Ishikawa (cell line): Measurements from ENCODE around the gene KPNA2.
A peak's percentile ranks its signal among the peaks of the same experiment; 100 is the strongest.

Source experiments
- CEBPB ChIP-seq: IDR thresholded peaks from 2 replicates; pipeline ENCODE4 v1.6.1; 2012
- CREB1 ChIP-seq: IDR thresholded peaks from 2 replicates; pipeline ENCODE4 v1.6.1; 2012; ENCODE audit warnings: low read depth
- EGR1 ChIP-seq: IDR thresholded peaks from 2 replicates; pipeline ENCODE4 v1.6.1; 2012
- EP300 ChIP-seq: IDR thresholded peaks from 2 replicates; pipeline ENCODE4 v1.6.1; 2012; ENCODE audit warnings: borderline replicate concordance
- FOXM1 ChIP-seq: IDR thresholded peaks from 2 replicates; pipeline ENCODE4 v1.6.1; 2012; ENCODE audit warnings: low read depth, borderline replicate concordance
- NFIC ChIP-seq: IDR thresholded peaks from 2 replicates; pipeline ENCODE4 v1.6.1; 2012
- RAD21 ChIP-seq: IDR thresholded peaks from 2 replicates; pipeline ENCODE4 v1.6.1; 2012; ENCODE audit warnings: low read depth
- TAF1 ChIP-seq: IDR thresholded peaks from 2 replicates; pipeline ENCODE4 v1.6.1; 2012; ENCODE audit warnings: low read depth, mild to moderate bottlenecking
- TCF12 ChIP-seq: IDR thresholded peaks from 2 replicates; pipeline ENCODE4 v1.6.1; 2012; ENCODE audit warnings: low read depth
- TEAD4 ChIP-seq: IDR thresholded peaks from 2 replicates; pipeline ENCODE4 v1.6.1; 2012
- YY1 ChIP-seq: IDR thresholded peaks from 2 replicates; pipeline ENCODE4 v1.6.1; 2012; ENCODE audit warnings: low read depth
- ZBTB7A ChIP-seq: IDR thresholded peaks from 2 replicates; pipeline ENCODE4 v1.6.1; 2012; ENCODE audit warnings: low read depth
- TF ChIP-seq, protein P1 (sequence below): IDR thresholded peaks from 2 replicates; pipeline ENCODE4 v1.6.1; 2012
- TF ChIP-seq, protein P2 (sequence below): IDR thresholded peaks from 2 replicates; pipeline ENCODE4 v1.6.1; 2012; ENCODE audit warnings: low read depth, mild to moderate bottlenecking
- TF ChIP-seq, protein P3 (sequence below): IDR thresholded peaks from 2 replicates; pipeline ENCODE4 v1.6.1; 2012

Gene KPNA2

DNA sequence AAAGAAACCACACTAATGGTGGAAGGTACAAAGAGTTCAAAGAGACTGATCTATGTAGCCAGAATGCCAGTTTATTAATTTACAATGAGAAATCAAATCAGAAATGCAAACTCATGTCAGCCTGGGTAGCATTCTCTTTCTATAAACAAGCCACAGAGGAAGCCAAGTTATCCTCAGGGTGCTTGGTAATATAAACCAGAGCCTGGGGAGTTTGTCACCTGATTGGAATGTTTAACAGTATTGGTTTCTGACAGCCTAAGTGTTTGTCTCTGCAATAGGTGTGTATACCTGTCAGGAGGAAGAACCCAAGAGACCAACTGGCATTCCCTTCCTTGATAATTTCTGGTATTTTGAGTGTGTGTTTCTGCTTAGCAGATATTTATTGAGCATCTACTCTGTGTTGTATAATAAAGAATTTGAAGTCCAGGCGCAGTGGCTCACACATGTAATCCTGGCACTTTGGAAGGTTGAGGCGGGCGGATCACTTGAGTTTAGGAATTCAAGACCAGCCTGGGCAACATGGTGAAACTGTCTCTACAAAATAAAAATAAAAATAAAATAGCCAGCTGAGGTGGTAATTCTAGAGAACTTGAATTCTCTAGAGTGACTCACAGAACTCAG, 36.1 kb upstream of the KPNA2 start:
- 0 out of 2 replicates have a peak, but pooled peaks have one; percentile 11 for TF ChIP-seq NFIC
- TF ChIP-seq, protein P1, sequence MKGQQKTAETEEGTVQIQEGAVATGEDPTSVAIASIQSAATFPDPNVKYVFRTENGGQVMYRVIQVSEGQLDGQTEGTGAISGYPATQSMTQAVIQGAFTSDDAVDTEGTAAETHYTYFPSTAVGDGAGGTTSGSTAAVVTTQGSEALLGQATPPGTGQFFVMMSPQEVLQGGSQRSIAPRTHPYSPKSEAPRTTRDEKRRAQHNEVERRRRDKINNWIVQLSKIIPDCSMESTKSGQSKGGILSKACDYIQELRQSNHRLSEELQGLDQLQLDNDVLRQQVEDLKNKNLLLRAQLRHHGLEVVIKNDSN = no peak
- peak; percentile 11; the same call in 1 of the 2 replicates for TF ChIP-seq TEAD4

DNA sequence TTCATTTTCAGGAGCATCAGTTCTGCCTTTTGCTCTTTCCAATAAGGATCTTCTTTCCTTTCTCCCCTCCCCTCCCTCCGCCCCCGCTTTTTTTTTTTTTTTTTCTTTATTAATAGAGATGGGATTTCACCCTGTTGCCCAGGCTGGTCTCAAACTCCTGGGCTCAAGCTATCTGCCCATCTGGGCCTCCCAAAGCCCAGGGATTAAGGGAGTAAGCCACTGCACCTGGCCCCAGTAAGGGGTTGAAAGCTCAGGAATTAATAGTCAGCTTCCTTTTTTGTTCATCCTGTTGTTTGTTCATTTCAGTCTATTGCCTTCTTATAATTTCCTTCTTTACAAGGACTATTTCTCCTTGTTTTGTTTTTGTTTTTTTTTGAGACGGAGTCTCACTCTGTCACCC, 31.3 kb upstream of the KPNA2 start:
- no peak for TF ChIP-seq RAD21
- TF ChIP-seq NFIC = no peak
- no peak for TF ChIP-seq TEAD4
- TF ChIP-seq CREB1 = no peak
- no peak for TF ChIP-seq ZBTB7A
- no peak for TF ChIP-seq CEBPB
- TF ChIP-seq, protein P2, sequence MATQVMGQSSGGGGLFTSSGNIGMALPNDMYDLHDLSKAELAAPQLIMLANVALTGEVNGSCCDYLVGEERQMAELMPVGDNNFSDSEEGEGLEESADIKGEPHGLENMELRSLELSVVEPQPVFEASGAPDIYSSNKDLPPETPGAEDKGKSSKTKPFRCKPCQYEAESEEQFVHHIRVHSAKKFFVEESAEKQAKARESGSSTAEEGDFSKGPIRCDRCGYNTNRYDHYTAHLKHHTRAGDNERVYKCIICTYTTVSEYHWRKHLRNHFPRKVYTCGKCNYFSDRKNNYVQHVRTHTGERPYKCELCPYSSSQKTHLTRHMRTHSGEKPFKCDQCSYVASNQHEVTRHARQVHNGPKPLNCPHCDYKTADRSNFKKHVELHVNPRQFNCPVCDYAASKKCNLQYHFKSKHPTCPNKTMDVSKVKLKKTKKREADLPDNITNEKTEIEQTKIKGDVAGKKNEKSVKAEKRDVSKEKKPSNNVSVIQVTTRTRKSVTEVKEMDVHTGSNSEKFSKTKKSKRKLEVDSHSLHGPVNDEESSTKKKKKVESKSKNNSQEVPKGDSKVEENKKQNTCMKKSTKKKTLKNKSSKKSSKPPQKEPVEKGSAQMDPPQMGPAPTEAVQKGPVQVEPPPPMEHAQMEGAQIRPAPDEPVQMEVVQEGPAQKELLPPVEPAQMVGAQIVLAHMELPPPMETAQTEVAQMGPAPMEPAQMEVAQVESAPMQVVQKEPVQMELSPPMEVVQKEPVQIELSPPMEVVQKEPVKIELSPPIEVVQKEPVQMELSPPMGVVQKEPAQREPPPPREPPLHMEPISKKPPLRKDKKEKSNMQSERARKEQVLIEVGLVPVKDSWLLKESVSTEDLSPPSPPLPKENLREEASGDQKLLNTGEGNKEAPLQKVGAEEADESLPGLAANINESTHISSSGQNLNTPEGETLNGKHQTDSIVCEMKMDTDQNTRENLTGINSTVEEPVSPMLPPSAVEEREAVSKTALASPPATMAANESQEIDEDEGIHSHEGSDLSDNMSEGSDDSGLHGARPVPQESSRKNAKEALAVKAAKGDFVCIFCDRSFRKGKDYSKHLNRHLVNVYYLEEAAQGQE = no peak

DNA sequence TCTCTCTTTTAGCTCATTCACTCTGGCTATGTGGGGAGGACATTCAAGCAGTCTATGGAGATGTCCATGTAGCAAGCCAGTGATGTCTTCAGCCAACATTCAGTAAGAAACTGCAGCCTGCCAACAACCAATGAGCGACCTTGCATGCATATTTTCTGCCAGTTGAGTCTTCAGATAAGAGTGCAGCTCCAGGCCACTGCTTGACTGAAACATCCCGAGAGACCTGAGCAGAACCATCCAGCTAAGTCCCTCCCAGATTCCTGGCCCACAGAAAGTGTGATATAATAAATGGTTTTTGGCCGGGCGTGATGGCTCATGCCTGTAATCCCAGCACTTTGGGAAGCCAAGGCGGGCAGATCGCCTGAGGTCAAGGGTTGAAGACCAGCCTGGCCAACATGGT, 28.7 kb upstream of the KPNA2 start:
- TF ChIP-seq RAD21 (no peak), TEAD4 (no peak)

DNA sequence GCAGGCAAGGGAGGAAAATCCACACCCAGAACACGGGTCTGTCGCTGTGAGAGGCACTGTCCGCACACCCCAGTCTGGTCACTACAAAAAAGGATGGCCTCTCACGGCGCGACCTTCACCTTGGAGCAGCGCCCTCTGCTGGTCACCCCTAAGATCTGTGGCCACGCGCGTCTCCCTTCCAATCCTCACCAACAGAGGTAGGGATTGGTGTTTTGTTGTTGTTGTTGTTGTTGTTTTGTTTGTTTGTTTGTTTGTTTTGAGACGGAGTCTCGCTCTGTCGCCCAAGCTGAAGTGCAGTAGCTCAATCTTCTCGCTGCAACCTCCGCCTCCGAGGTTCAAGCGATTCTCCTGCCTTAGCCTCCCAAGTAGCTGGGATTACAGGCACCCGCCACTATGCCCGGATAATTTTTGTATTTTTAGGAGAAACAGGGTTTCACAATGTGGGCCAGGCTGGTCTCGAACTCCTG, 24.3 kb upstream of the KPNA2 start:
- TF ChIP-seq ZBTB7A = no peak
- peak; percentile 35; the same call in 1 of the 2 replicates for TF ChIP-seq RAD21

DNA sequence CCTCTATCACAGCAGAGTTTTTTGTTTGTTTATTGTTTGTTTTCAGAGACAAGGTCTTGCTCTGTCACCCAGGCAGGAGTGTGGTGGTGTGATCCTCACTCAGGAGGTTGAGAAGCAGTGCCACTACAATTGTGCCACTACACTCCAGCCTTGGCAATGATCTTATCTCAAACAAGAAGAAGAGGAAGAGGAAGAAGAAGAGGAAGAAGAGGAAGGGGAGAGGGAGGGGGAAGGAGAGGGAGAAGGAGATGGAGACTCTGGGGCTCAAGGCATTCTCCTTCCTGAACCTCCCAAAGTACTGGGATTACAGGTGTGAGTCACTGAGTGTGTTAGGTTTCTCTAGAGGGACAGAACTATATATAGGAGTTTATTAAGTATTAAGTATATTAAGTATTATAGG, 22.1 kb upstream of the KPNA2 start:
- TF ChIP-seq NFIC (no peak), TEAD4 (no peak), CREB1 (no peak), CEBPB (no peak), FOXM1 (no peak), TAF1 (no peak), EGR1 (no peak), YY1 (no peak), TCF12 (no peak), RAD21 (no peak), EP300 (no peak), ZBTB7A (no peak)
- TF ChIP-seq, protein P1 = no peak
- TF ChIP-seq, protein P2 = no peak
- TF ChIP-seq, protein P3, sequence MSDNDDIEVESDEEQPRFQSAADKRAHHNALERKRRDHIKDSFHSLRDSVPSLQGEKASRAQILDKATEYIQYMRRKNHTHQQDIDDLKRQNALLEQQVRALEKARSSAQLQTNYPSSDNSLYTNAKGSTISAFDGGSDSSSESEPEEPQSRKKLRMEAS = no peak

DNA sequence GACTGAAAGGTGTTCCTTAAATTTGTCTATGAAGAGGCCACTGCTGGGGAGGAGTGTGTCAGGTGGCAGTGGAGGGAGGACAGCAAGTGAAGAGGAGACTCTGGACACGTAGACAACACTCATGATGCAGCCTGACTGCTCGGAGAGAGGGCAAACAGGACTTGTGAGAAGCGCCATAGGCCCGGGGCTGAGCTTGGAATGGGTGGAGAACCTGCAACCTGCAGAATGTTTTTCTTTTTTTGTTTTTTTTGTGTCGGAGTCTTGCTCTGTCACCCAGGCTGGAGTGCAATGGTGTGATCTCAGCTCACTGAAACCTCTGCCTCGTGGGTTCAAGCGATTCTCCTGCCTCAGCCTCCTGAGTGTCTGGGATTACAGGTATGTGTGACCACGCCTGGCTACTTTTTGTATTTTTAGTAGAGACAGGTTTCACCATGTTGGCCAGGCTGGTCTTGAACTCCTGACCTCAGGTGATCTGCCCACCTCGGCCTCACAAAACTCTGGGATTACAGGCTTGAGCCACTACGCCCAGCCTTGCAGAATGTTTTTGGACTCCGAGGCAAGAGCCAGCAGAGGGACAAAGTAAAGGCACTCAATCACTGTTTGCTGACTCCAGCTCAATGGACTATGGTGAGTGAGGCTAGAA, 20.3 kb upstream of the KPNA2 start:
- TF ChIP-seq TCF12 = no peak
- TF ChIP-seq EP300 = no peak
- TF ChIP-seq FOXM1 = no peak
- no peak for TF ChIP-seq TEAD4
- TF ChIP-seq TAF1 = no peak
- TF ChIP-seq, protein P2 = no peak
- TF ChIP-seq, protein P3 = no peak
- TF ChIP-seq YY1 = no peak
- no peak for TF ChIP-seq ZBTB7A
- no peak for TF ChIP-seq CEBPB
- TF ChIP-seq NFIC = no peak
- TF ChIP-seq, protein P1 = no peak
